SK-N-SH (cell line): Measurements from ENCODE around the gene ARGLU1.

Experiments
- FOSL2 ChIP-seq: IDR thresholded peaks from 2 replicates; pipeline ENCODE4 v1.4.0; 2012; ENCODE audit warnings: low read depth, mild to moderate bottlenecking, moderate library complexity, borderline replicate concordance
- POLR2AphosphoS5 ChIP-seq: IDR thresholded peaks from 2 replicates; pipeline ENCODE4 v1.6.1; 2012; ENCODE audit warnings: low read depth, low read length
- RCOR1 ChIP-seq: fragments of 150-350 bp; IDR thresholded peaks from 2 replicates; pipeline ENCODE4 v1.6.1; 2017; ENCODE audit warnings: antibody characterized with exemption, low read length
- YY1 ChIP-seq: IDR thresholded peaks from 2 replicates; pipeline ENCODE4 v1.4.0; 2012; ENCODE audit warnings: low read depth, mild to moderate bottlenecking
- TF ChIP-seq, protein P1 (sequence below): fragments of 200-600 bp; sonication (generic); IDR thresholded peaks from 2 replicates; pipeline ENCODE4 v1.6.1; 2017; ENCODE audit warnings: antibody characterized with exemption, mild to moderate bottlenecking, moderate library complexity
- TF ChIP-seq, protein P2 (sequence below): IDR thresholded peaks from 2 replicates; pipeline ENCODE4 v1.4.0; 2012; ENCODE audit warnings: low read depth

DNA sequence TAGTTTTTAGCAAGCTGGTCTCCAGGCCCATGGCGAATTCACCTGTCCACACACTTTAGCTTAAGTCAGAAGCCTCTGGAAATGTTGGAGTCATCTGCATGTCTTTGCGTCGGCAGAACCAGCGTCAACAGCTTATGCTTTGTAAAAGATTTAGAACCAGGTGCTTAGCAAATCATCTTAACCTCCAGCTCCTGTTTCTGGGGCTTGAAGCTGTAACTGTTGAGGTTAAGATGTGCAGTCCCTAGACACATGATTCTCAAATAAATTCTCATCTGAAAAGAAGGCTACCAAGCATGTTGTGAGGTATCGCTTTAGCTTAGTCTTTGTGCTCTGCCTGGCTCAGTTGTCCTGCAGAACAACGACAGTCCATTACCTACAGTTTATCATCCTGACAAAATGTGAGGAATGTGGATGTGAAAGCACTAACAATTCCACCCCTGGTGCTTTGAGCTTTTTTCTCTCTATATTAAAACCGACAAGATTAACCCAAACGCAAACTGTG, 36.9 kb downstream of the ARGLU1 start:
- TF ChIP-seq, protein P1, sequence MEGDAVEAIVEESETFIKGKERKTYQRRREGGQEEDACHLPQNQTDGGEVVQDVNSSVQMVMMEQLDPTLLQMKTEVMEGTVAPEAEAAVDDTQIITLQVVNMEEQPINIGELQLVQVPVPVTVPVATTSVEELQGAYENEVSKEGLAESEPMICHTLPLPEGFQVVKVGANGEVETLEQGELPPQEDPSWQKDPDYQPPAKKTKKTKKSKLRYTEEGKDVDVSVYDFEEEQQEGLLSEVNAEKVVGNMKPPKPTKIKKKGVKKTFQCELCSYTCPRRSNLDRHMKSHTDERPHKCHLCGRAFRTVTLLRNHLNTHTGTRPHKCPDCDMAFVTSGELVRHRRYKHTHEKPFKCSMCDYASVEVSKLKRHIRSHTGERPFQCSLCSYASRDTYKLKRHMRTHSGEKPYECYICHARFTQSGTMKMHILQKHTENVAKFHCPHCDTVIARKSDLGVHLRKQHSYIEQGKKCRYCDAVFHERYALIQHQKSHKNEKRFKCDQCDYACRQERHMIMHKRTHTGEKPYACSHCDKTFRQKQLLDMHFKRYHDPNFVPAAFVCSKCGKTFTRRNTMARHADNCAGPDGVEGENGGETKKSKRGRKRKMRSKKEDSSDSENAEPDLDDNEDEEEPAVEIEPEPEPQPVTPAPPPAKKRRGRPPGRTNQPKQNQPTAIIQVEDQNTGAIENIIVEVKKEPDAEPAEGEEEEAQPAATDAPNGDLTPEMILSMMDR: no peak
- TF ChIP-seq FOSL2 (no peak), POLR2AphosphoS5 (no peak), RCOR1 (no peak), YY1 (no peak)
- TF ChIP-seq, protein P2, sequence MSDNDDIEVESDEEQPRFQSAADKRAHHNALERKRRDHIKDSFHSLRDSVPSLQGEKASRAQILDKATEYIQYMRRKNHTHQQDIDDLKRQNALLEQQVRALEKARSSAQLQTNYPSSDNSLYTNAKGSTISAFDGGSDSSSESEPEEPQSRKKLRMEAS: no peak
